ENCODE measurements around the gene FIZ1. TPM values are rescaled to one million over a fixed set of nuclear protein-coding genes. Genes with fewer than 3 reads are reported as not detected.
A peak's percentile ranks its signal among the peaks of the same experiment; 100 is the strongest.

Gene FIZ1
- total and polyA plus RNA-seq, 8 donors = 6.8 to 12.6 (median 10.3) TPM

- WGBS, 2 donors = 14 to 19% methylated on average over 38 of the region's 38 CpGs
- intact Hi-C loops (cut with DNase I) = no loop called here
- TF ChIP-seq CTCF (IDR thresholded peaks at IDR 0.05) = peak in 1 of 4 donors; percentile 18
- peak; percentile 25 to 38 (median 32) for ATAC-seq
- no peaks in the 10 kb centered on the region for H3K36me3 ChIP-seq
- no peaks in the 10 kb centered on the region for H3K9me3 ChIP-seq
- peak overlapping the region; percentile 64 to 89 (median 82) for H3K27ac ChIP-seq
- FAIRE-seq = no peak
- peaks cover 13 to 22% (median 14%) of the 10 kb centered on the region in 3 donors for H3K4me1 ChIP-seq
- H3K27me3 ChIP-seq = no peaks in the 10 kb centered on the region
- peak; percentile 41 to 87 (median 69) for DNase-seq
- peak overlapping the region; percentile 63 to 86 (median 71) for H3K4me3 ChIP-seq
These were observed 40.8 kb upstream of the FIZ1 start for GRCh38 chr19:55640043-55640576.

DNA sequence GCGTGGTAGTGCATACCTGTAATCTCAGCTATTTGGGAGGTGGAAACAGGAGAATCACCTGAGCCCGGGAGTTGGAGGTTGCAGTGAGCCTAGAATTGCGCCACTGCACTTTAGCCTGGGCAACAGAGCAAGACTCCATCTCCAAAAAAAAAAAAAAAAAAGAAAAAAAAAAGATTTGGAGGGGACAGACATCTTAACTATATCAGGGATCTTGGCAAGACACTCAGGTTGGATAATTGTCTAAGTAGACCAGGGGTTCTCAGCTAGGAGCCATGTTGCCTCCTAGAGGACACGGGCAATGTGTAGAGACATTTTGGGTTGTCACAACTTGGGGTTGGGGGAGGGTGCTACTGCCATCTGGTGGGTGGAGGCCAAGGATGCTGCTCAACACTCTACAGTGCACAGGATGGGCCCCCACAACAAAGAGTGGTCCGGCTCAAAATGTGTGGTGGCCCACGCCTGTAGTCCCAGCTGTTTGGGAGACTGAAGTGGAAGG lies 39.6 kb upstream of the FIZ1 start:
- TF ChIP-seq CTCF (IDR thresholded peaks at IDR 0.05) = peak in 1 of 4 donors; percentile 20
- Histone ChIP-seq H3K36me3 (no peaks in the 10 kb centered on the region), H3K27ac (no peak overlapping the region), H3K4me3 (no peak overlapping the region), H3K9me3 (no peaks in the 10 kb centered on the region), H3K4me1 (peaks cover 11 to 22% (median 13%) of the 10 kb centered on the region in 3 donors), H3K27me3 (no peaks in the 10 kb centered on the region)
- no peak for FAIRE-seq
- no peak for ATAC-seq
- peak in 4 of 6 donors; percentile 4 to 55 (median 36) for DNase-seq
- intact Hi-C loops (cut with DNase I) = no loop called here
- WGBS, 2 donors = 87 to 91% methylated on average over 6 of the region's 6 CpGs

- WGBS, 2 donors = 67 to 75% methylated on average over 11 of the region's 11 CpGs
- intact Hi-C loops (cut with DNase I) = no loop called here
- no peak for TF ChIP-seq CTCF (IDR thresholded peaks at IDR 0.05)
- H3K27ac ChIP-seq = no peak overlapping the region
- no peaks in the 10 kb centered on the region for H3K9me3 ChIP-seq
- DNase-seq = peak in 2 of 6 donors; percentile 37 to 49
- H3K27me3 ChIP-seq = no peaks in the 10 kb centered on the region
- H3K36me3 ChIP-seq = no peaks in the 10 kb centered on the region
- H3K4me1 ChIP-seq = peaks cover 8 to 22% (median 13%) of the 10 kb centered on the region in 3 donors
- FAIRE-seq = no peak
- no peak for ATAC-seq
- H3K4me3 ChIP-seq = no peak overlapping the region
These were observed 38.2 kb upstream of the FIZ1 start for GRCh38 chr19:55637534-55637933.

DNA sequence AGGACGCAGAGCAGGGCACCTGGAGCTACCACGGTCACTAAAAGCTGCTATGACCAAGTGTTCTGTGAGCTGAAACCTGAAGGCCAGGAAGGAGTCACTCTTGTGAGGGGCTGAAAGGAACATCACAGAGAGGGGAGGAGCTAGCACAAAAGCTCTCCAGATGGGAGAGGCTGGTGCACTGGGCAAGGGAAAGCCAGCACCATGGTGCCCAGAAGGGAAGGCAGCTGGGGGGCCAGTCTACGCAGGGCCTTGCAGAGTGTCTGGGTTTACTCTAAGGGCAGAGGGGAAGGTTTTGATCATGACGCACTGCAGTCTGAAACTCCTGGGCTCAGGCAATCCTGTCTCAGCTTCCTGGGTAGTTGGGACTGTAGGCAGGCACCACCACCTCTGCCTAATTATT lies 37.4 kb upstream of the FIZ1 start:
- H3K27me3 ChIP-seq = no peaks in the 10 kb centered on the region
- intact Hi-C loops (cut with DNase I) = no loop called here
- H3K36me3 ChIP-seq = no peaks in the 10 kb centered on the region
- no peak overlapping the region for H3K4me3 ChIP-seq
- peaks cover 8 to 22% (median 13%) of the 10 kb centered on the region in 3 donors for H3K4me1 ChIP-seq
- no peak for ATAC-seq
- 77 to 84% methylated on average over 4 of the region's 4 CpGs for WGBS, 2 donors
- no peak overlapping the region for H3K27ac ChIP-seq
- no peak for TF ChIP-seq CTCF (IDR thresholded peaks at IDR 0.05)
- DNase-seq = peak in 2 of 6 donors; percentile 28 to 37
- FAIRE-seq = no peak
- no peaks in the 10 kb centered on the region for H3K9me3 ChIP-seq

- Histone ChIP-seq H3K27ac (peak overlapping the region in 3 of 4 donors; percentile 84 to 94 (median 92)), H3K9me3 (no peaks in the 10 kb centered on the region), H3K4me3 (peak overlapping the region; percentile 66 to 99 (median 95)), H3K4me1 (peaks cover 8 to 22% (median 13%) of the 10 kb centered on the region in 3 donors), H3K36me3 (no peaks in the 10 kb centered on the region), H3K27me3 (no peaks in the 10 kb centered on the region)
- ATAC-seq (no peak), DNase-seq (peak in 2 of 6 donors; percentile 23 to 30), FAIRE-seq (no peak)
- intact Hi-C loops (cut with DNase I) = no loop called here
- 35 to 45% methylated on average over 7 of the region's 7 CpGs for WGBS, 2 donors
- no peak for TF ChIP-seq CTCF (IDR thresholded peaks at IDR 0.05)
These were observed 36.6 kb upstream of the FIZ1 start for GRCh38 chr19:55635856-55636440.

Measured in pancreas (tissue), 10 donors.